K562 (cell line): ENCODE results near the gene LIX1L. TPM values are rescaled to one million over a fixed set of nuclear protein-coding genes. Genes with fewer than 3 reads are reported as not detected.
A peak's percentile ranks its signal among the peaks of the same experiment; 100 is the strongest.

Experiments
- ARID4B ChIP-seq: sonication (generic); formaldehyde crosslinking; IDR thresholded peaks from 2 replicates; pipeline ENCODE4 v1.8.0; 2022; ENCODE audit warnings: mild to moderate bottlenecking, missing genetic modification reagents
- MAFF ChIP-seq: IDR thresholded peaks from 2 replicates; pipeline ENCODE4 v1.6.1; 2012; ENCODE audit warnings: low read length, improper control_type of control experiment
- NRF1 ChIP-seq, 2 experiments: fragments of 450-650 bp; IDR thresholded peaks in 1 of 2; conservative IDR thresholded peaks in 1 of 2; 2 replicates each; pipeline ENCODE4 v1.6.1; 2014; ENCODE audit warnings: mild to moderate bottlenecking in 2 of 2
- SIN3A ChIP-seq, 2 experiments: fragments of 150-350 bp in 1 of 2; IDR thresholded peaks; 2 replicates each; pipeline ENCODE4 v1.6.1; 2011 to 2016; ENCODE audit warnings: borderline replicate concordance in 2 of 2, low read depth in 2 of 2, low read length in 2 of 2, mild to moderate bottlenecking in 2 of 2, moderate library complexity in 2 of 2; ENCODE audit not compliant: control insufficient read depth in 1 of 2
- ZNF407 ChIP-seq: fragments of 450-650 bp; IDR thresholded peaks from 2 replicates; pipeline ENCODE4 v1.6.1; 2016; ENCODE audit warnings: low read depth
- polyA plus RNA-seq, 8 experiments: library from polyadenylated mRNA; depleted of rRNA in 4 of 8; stranded (reverse) in 5 of 8; unstranded in 3 of 8; fragments of >200 nt; fragmentation: Nextera tagmentation in 2 of 8; fragmentation: Illumina TruSeq in 1 of 8; extraction: Ambion mirVana in 2 of 8; extraction: Trizol in 1 of 8; gene quantifications; 2 replicates each; pipeline versions ENCODE4 v1.2.1 to v1.2.3, GENCODE V29; 2011 to 2014; ENCODE audit warnings: inconsistent platforms in 1 of 8, missing spikeins in 1 of 8
- total RNA-seq, 7 experiments: library from RNA; depleted of rRNA in 6 of 7; stranded (reverse); fragments of >200 nt in 6 of 7; fragmentation: Illumina TruSeq in 2 of 7; extraction: Trizol in 2 of 7; gene quantifications; 2 replicates each; pipeline versions ENCODE4 v1.2.1 to v1.2.3, GENCODE V29; 2011 to 2021; ENCODE audit warnings: low replicate concordance in 1 of 7

The LIX1L gene
- total and polyA plus RNA-seq, 9 of the 15 experiments (the other 6 are each of a cell fraction or from before 2014, with no cell fraction given): 4.6 to 26.5 (median 12.5) TPM

- TF ChIP-seq ZNF407 (no peak), ARID4B (CRISPR knock-in tag) (0 out of 2 replicates have a peak, but pooled peaks have one; percentile 41), SIN3A (IDR thresholded peaks at IDR 0.05; ENCODE audit: borderline replicate concordance in 2 of 2, control insufficient read depth in 1 of 2, low read depth in 2 of 2, low read length in 2 of 2) (peak in 1 of 2 experiments; percentile 59; a peak in 1 of 4 replicates), NRF1 (conservative IDR thresholded peaks at IDR 0.05 in 1 of 2, IDR thresholded peaks at IDR 0.05 in 1 of 2) (peak; percentile 74 to 79), MAFF (no peak)
These were observed 72.0 kb downstream of the LIX1L start, which contains the start of gene ANKRD35 (continued) for GRCh38 chr1:145885738-145886287.
